ENCODE data around the gene MAGI1.

The MAGI1 gene

DNA sequence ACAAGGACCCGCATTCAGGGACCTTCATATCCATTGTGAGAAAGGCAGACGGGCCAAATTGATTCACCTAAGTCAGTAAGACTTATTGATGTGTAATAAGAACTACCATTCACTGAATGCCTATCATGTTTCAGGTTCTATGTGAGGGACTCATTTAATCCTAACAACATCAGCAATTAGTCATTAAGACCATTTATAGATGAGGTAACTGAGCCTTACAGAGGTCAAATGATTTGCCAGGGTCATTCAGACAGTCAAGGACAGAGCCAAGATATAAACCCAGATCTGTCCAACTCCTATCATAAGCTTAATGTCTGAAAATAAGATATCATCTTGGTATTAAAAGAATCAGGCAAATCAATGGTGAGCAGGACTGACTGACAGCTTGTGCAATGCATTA, 453.8 kb downstream of the MAGI1 start:
- H3K4me3 ChIP-seq (ENCODE audit: low read length): no peak overlapping the region
- H3K9ac ChIP-seq (ENCODE audit: low read length): no peak overlapping the region
- no peaks in the 10 kb centered on the region for H3K27me3 ChIP-seq (ENCODE audit: control insufficient read depth, insufficient read depth, low read length)
- no peak overlapping the region for H3K27ac ChIP-seq (ENCODE audit: low read depth, low read length)
- H3K4me1 ChIP-seq (ENCODE audit: control insufficient read depth, insufficient read depth, low read length): no peaks in the 10 kb centered on the region
- no peaks in the 10 kb centered on the region for H3K36me3 ChIP-seq (ENCODE audit: control insufficient read depth, insufficient read depth, low read length)

DNA sequence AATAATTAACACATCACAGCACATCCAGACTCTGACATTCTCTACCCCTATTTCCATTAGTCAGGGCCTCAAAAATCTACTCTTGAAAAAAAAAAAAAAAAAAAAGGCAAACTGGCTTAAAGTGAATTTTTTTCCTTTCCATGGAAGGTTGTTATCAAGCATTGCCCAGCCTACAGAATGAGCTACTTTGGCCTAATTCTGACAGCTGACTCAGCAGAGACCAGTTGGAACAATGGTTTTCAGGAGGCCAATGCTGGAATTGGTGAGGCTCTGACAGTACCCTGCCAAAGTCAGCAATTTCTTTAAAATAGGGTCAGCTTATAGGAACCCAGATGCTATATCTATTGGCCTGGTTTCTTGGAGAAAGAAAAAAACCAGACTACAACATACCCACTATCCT, 454.7 kb downstream of the MAGI1 start:
- H3K27ac ChIP-seq (ENCODE audit: low read depth, low read length): no peak overlapping the region

DNA sequence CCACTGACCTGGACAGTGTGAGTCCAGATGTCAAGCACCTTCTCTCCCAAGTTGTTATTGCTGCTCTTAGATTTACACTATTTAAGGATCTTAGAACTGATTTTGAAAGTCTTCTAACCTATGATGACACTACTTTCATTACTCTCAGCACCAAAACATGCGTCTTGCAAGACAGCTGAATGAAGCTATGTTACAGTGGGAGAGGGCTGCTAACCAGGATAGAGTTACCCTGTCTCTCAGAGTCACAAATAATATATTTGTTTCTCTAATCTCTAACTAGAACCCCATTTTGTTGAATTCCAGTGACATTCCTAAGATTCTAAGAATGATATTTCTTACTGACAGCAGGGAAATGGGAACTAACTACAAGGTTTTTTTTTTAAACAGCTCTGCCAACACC, 455.5 kb downstream of the MAGI1 start:
- H3K27me3 ChIP-seq (ENCODE audit: control insufficient read depth, insufficient read depth, low read length): no peaks in the 10 kb centered on the region
- no peaks in the 10 kb centered on the region for H3K4me1 ChIP-seq (ENCODE audit: control insufficient read depth, insufficient read depth, low read length)
- H3K27ac ChIP-seq (ENCODE audit: low read depth, low read length): no peak overlapping the region
- no peaks in the 10 kb centered on the region for H3K36me3 ChIP-seq (ENCODE audit: control insufficient read depth, insufficient read depth, low read length)
- no peak overlapping the region for H3K9ac ChIP-seq (ENCODE audit: low read length)
- no peak overlapping the region for H3K4me3 ChIP-seq (ENCODE audit: low read length)

More for the DNA sequence above, 454.7 kb downstream of the MAGI1 start:
- Histone ChIP-seq H3K4me3 (ENCODE audit: low read length) (no peak overlapping the region), H3K9ac (ENCODE audit: low read length) (no peak overlapping the region), H3K36me3 (ENCODE audit: control insufficient read depth, insufficient read depth, low read length) (no peaks in the 10 kb centered on the region), H3K27me3 (ENCODE audit: control insufficient read depth, insufficient read depth, low read length) (no peaks in the 10 kb centered on the region), H3K4me1 (ENCODE audit: control insufficient read depth, insufficient read depth, low read length) (no peaks in the 10 kb centered on the region)

DNA sequence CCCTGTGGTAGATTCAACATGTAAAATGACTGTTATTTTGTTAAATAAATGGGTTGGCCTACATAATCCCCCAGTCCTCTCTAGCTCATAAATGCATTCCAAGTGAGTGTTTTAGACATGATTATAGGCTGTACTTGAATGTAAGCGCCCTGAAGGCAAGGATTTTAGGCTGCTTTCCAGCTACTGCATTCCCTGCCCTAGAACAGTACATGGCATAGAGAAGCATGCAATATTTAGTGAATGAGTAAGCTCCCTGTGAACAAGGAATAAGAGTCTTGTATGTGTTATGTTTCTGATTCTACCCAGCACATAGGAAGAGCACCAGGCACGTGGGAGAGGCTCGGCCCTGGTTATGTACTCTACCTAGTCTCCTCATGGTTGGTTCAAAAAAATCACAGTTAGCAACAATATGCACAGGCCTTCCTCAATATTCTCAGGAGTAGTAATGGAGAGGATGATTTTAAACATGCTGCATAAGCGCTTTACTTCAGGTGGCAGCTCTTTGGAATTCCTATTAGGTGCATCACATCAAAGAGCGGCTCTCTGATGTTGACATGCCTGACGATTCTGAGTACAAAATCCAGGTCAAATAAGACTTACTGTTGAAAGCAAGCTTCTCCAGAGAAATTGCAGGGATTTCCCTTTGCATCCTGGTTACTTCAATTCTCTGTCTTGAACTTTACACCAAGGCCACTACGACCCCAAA, 456.6 kb downstream of the MAGI1 start:
- Histone ChIP-seq H3K9ac (ENCODE audit: low read length) (no peak overlapping the region), H3K4me1 (ENCODE audit: control insufficient read depth, insufficient read depth, low read length) (no peaks in the 10 kb centered on the region), H3K36me3 (ENCODE audit: control insufficient read depth, insufficient read depth, low read length) (no peaks in the 10 kb centered on the region), H3K27me3 (ENCODE audit: control insufficient read depth, insufficient read depth, low read length) (no peaks in the 10 kb centered on the region), H3K4me3 (ENCODE audit: low read length) (no peak overlapping the region), H3K27ac (ENCODE audit: low read depth, low read length) (no peak overlapping the region)

DNA sequence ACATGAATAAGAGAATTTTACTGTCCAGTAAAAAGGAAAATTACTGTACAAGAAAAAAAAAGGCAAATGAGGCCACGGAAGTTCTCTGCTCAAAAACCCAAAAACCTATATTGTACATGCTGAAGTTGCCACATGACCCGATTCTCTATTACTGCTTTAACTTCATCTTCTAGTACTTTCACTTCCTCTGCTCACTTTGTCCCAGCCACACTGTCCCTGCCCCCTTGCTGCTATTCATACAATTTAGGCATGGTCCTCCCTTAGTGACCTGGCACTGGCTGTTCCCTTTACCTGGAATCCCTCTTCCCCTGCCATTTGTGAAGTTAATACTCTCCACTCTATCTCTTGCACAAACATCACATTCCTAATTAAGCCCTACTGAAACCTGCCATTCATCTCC, 457.4 kb downstream of the MAGI1 start:
- peaks cover 3% of the 10 kb centered on the region for H3K4me1 ChIP-seq (ENCODE audit: control insufficient read depth, insufficient read depth, low read length)
- H3K9ac ChIP-seq (ENCODE audit: low read length): no peak overlapping the region
- H3K4me3 ChIP-seq (ENCODE audit: low read length): no peak overlapping the region
- no peaks in the 10 kb centered on the region for H3K27me3 ChIP-seq (ENCODE audit: control insufficient read depth, insufficient read depth, low read length)
- H3K27ac ChIP-seq (ENCODE audit: low read depth, low read length): no peak overlapping the region
- H3K36me3 ChIP-seq (ENCODE audit: control insufficient read depth, insufficient read depth, low read length): no peaks in the 10 kb centered on the region

DNA sequence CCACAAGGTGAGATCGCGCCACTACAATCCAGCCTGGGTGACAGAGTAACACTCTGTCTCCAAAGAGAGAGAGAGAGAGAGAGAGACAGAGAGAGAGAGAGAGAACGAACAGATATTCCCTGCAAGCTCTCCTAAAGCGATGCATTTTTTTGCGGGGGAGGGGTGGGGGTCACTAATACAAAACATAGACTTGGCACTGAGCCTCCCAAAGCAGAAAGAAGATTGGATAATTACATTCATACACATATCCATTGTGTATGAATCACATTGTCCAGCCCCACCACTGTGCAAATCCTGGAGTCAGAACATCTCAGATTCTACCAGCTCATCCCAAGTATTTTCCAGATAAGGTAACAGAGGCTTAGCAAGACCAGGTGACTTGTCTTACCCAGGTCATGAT, 459.9 kb downstream of the MAGI1 start:
- Histone ChIP-seq H3K4me1 (ENCODE audit: control insufficient read depth, insufficient read depth, low read length) (peaks cover 3% of the 10 kb centered on the region), H3K27me3 (ENCODE audit: control insufficient read depth, insufficient read depth, low read length) (no peaks in the 10 kb centered on the region)

DNA sequence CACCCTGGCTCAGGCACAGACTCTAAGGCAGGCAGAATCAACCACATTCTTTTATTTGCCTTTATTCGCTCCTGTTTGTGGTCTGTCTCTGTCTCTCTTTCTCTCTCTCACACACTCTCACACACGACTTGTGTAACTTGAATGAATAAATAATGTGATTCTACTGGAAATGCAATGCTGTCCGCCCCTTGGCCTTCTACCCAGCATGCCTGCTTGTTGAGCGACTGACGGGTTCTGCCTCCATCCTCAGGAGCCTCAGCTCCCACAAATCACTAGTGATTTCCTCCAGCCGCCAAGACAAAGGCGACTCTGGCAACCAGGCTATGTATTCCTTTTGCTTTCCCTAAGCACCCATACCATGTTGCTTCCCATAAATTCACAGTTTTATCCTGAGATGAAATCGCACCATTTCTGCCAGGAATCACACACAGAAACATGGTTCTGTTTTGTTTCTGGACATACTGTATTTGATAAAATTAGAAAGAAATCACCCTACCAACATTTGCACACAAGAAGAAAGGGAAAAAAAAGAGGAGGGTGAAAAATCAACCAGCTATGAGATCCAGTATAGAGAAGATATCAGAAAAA, 460.8 kb downstream of the MAGI1 start:
- Histone ChIP-seq H3K9ac (ENCODE audit: low read length) (no peak overlapping the region), H3K27ac (ENCODE audit: low read depth, low read length) (no peak overlapping the region), H3K4me3 (ENCODE audit: low read length) (no peak overlapping the region), H3K36me3 (ENCODE audit: control insufficient read depth, insufficient read depth, low read length) (no peaks in the 10 kb centered on the region), H3K4me1 (ENCODE audit: control insufficient read depth, insufficient read depth, low read length) (peaks cover 3% of the 10 kb centered on the region), H3K27me3 (ENCODE audit: control insufficient read depth, insufficient read depth, low read length) (no peaks in the 10 kb centered on the region)

More for the DNA sequence above, 459.9 kb downstream of the MAGI1 start:
- H3K9ac ChIP-seq (ENCODE audit: low read length): no peak overlapping the region
- H3K27ac ChIP-seq (ENCODE audit: low read depth, low read length): no peak overlapping the region
- no peaks in the 10 kb centered on the region for H3K36me3 ChIP-seq (ENCODE audit: control insufficient read depth, insufficient read depth, low read length)
- no peak overlapping the region for H3K4me3 ChIP-seq (ENCODE audit: low read length)

DNA sequence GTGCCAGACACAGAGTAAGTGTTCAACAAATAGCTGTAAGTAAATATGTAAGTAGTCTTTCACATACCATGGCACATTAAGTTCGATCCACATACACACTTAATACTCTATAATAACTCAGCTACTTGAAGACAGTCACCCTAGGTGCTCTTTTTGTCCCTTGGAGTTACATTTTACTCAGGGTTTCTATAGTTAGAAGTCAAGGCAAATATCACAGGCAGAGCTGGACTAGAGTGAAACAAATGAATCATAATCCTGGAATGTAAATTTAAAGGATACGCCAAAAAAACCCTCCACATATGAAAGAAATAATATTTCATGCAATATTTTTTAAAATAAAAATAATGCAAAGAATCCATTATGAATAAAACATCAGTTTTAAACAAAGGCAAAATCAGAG, 461.8 kb downstream of the MAGI1 start:
- no peak overlapping the region for H3K4me3 ChIP-seq (ENCODE audit: low read length)
- no peaks in the 10 kb centered on the region for H3K36me3 ChIP-seq (ENCODE audit: control insufficient read depth, insufficient read depth, low read length)
- H3K9ac ChIP-seq (ENCODE audit: low read length): no peak overlapping the region
- H3K4me1 ChIP-seq (ENCODE audit: control insufficient read depth, insufficient read depth, low read length): peaks cover 3% of the 10 kb centered on the region
- H3K27ac ChIP-seq (ENCODE audit: low read depth, low read length): no peak overlapping the region
- no peaks in the 10 kb centered on the region for H3K27me3 ChIP-seq (ENCODE audit: control insufficient read depth, insufficient read depth, low read length)

DNA sequence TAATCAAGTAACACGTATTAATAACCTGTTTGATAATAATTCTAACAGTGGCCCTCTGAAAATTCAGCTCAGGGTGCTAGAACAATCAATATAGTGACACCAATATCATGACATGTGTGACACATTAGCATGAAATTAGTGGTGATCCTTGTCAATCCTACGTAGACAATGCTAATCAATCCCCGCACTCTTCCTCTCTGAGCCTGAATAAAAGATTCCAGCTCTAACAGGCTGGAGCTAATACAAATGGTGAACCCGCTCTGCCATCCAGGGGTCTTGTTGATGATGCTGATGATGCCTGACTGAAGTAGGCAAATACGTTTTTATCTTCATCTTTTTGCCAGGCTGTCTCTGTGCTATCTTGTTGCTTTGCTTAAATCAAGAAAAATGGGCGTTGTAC, 462.5 kb downstream of the MAGI1 start:
- no peak overlapping the region for H3K27ac ChIP-seq (ENCODE audit: low read depth, low read length)
- H3K36me3 ChIP-seq (ENCODE audit: control insufficient read depth, insufficient read depth, low read length): no peaks in the 10 kb centered on the region
- no peak overlapping the region for H3K4me3 ChIP-seq (ENCODE audit: low read length)
- H3K27me3 ChIP-seq (ENCODE audit: control insufficient read depth, insufficient read depth, low read length): no peaks in the 10 kb centered on the region
- peaks cover 3% of the 10 kb centered on the region for H3K4me1 ChIP-seq (ENCODE audit: control insufficient read depth, insufficient read depth, low read length)
- H3K9ac ChIP-seq (ENCODE audit: low read length): no peak overlapping the region

DNA sequence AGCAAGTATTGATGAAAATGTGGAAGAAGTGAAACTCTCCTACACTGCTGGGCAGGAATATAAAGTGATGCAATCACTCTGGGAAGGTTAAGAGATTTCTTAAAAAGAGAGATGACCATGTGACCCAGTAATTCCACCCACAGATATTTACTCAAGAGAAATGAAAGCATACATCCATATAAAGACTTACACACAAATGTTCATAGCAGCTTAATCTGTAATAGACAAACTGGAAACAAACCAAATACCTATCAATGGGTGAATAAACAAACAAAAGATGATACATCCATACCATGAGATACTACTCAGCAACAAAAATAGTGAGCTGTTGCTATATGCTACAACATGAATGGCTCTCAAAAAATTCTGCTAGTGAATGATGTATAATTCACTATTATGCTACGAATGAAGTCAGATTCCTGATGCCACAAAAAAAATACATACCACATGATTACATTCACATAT, 463.3 kb downstream of the MAGI1 start:
- Histone ChIP-seq H3K4me1 (ENCODE audit: control insufficient read depth, insufficient read depth, low read length) (peaks cover 3% of the 10 kb centered on the region), H3K4me3 (ENCODE audit: low read length) (no peak overlapping the region), H3K27ac (ENCODE audit: low read depth, low read length) (no peak overlapping the region), H3K36me3 (ENCODE audit: control insufficient read depth, insufficient read depth, low read length) (no peaks in the 10 kb centered on the region), H3K27me3 (ENCODE audit: control insufficient read depth, insufficient read depth, low read length) (no peaks in the 10 kb centered on the region), H3K9ac (ENCODE audit: low read length) (no peak overlapping the region)

DNA sequence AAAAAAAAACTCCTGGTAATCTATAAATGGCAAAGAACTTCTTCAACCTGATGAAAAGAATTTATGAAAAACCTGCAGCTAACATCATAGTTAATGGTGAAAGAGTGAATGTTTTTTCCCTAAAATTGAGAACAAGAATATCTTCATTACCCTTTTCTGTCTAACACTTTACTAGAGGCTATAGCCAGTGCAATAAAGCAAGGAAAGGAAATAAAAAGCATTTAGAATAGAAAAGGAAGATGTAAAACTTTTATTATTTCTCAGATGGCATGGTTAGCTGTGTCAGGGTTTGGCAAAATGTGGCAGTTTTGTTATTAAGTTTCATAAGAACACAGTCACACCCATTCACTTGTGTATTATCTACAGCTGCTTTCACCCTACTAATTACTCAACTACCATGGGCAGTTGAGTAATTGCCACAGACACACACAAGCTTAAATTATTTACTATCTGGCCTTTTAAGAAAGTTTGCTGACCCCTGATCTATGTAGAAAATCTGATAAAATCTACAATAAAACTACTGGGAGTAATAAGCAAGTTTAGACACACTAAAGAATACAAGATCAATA, 465.1 kb downstream of the MAGI1 start:
- Histone ChIP-seq H3K4me3 (ENCODE audit: low read length) (no peak overlapping the region), H3K27ac (ENCODE audit: low read depth, low read length) (no peak overlapping the region), H3K27me3 (ENCODE audit: control insufficient read depth, insufficient read depth, low read length) (no peaks in the 10 kb centered on the region), H3K36me3 (ENCODE audit: control insufficient read depth, insufficient read depth, low read length) (no peaks in the 10 kb centered on the region), H3K4me1 (ENCODE audit: control insufficient read depth, insufficient read depth, low read length) (peaks cover 3% of the 10 kb centered on the region), H3K9ac (ENCODE audit: low read length) (no peak overlapping the region)

DNA sequence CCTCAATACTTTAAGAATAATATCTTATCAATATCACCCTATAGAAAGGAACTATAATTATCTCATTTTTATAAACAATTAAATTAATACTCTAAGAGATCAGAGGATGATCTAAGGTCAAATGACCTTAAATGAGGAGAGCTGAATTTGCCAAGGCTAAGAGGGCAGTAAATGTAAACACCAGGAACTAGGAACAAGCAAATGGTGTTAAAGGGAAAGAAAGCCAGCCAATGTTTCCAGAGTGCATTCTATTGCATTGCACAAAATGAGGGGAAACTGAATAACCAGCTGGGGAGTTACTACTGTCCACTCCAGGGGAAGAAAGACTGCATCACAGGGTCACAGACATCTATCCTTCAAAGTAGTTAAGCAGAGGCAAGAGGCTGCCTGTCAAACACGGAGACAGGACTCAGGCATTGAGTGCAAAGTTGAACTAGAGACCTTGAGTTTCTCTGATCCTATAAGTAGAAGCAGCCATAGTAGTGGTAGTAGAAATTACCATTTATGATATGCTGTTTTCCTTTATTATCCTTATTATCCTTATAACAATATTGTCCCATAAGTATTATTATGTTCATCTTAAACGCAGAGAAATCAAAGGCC, 466.4 kb downstream of the MAGI1 start:
- no peaks in the 10 kb centered on the region for H3K36me3 ChIP-seq (ENCODE audit: control insufficient read depth, insufficient read depth, low read length)
- peaks cover 3% of the 10 kb centered on the region for H3K4me1 ChIP-seq (ENCODE audit: control insufficient read depth, insufficient read depth, low read length)
- H3K27ac ChIP-seq (ENCODE audit: low read depth, low read length): no peak overlapping the region
- no peak overlapping the region for H3K4me3 ChIP-seq (ENCODE audit: low read length)
- no peak overlapping the region for H3K9ac ChIP-seq (ENCODE audit: low read length)
- no peaks in the 10 kb centered on the region for H3K27me3 ChIP-seq (ENCODE audit: control insufficient read depth, insufficient read depth, low read length)
